Endothelial cell (in vitro differentiated cells): ENCODE data around the gene UBA1. TPM values are rescaled to one million over a fixed set of nuclear protein-coding genes. Genes with fewer than 3 reads are reported as not detected.
"Not testable (repeated sequence)": the region's sequence is repeated elsewhere in the genome, so short reads cannot be mapped to it uniquely, and the experiment has no call there.

Source experiments
- DNase-seq: peaks from one replicate; pipeline ENCODE4 v3.0.0; 2021; ENCODE audit warnings: low spot score
- H3K27ac Mint-ChIP-seq: one replicate; pipeline ENCODE4 v1.8.0; 2021; ENCODE audit warnings: mixed read lengths, inconsistent platforms; ENCODE audit not compliant: unreplicated experiment
- H3K27me3 Mint-ChIP-seq: one replicate; pipeline ENCODE4 v1.8.0; 2021; ENCODE audit warnings: mild to moderate bottlenecking, moderate library complexity, mixed read lengths, inconsistent platforms; ENCODE audit not compliant: unreplicated experiment
- H3K36me3 Mint-ChIP-seq: one replicate; pipeline ENCODE4 v1.8.0; 2021; ENCODE audit warnings: mild to moderate bottlenecking, low read depth, mixed read lengths, inconsistent platforms; ENCODE audit not compliant: unreplicated experiment
- H3K4me1 Mint-ChIP-seq: one replicate; pipeline ENCODE4 v1.8.0; 2021; ENCODE audit warnings: mild to moderate bottlenecking, mixed read lengths, inconsistent platforms; ENCODE audit not compliant: unreplicated experiment
- H3K4me3 Mint-ChIP-seq: one replicate; pipeline ENCODE4 v1.8.0; 2021; ENCODE audit warnings: mild to moderate bottlenecking, mixed read lengths, inconsistent platforms; ENCODE audit not compliant: unreplicated experiment
- H3K9me3 Mint-ChIP-seq: one replicate; pipeline ENCODE4 v1.8.0; 2021; ENCODE audit warnings: mixed read lengths, inconsistent platforms; ENCODE audit not compliant: unreplicated experiment
- CTCF ChIP-seq: fragments of 200-600 bp; sonication (generic); IDR thresholded peaks from one replicate; pipeline ENCODE4 v1.5.0; 2021; ENCODE audit warnings: antibody characterized with exemption; ENCODE audit not compliant: unreplicated experiment
- total RNA-seq: library from RNA; stranded (reverse); fragmentation: NEBNext Ultra II Directional; extraction: Animal tissue kit (Norgen Biotek cat#: 25700); gene quantifications from one replicate; pipeline ENCODE4 v1.2.1, GENCODE V29; 2021; ENCODE audit not compliant: unreplicated experiment

The UBA1 gene
- total RNA-seq, 1 donor from 2014 or later = 246 TPM

- Mint-ChIP-seq H3K27ac (no peak overlapping the region), H3K27me3 (no peaks in the 10 kb centered on the region), H3K4me1 (no peaks in the 10 kb centered on the region), H3K9me3 (no peaks in the 10 kb centered on the region), H3K4me3 (no peak overlapping the region), H3K36me3 (peaks cover 29% of the 10 kb centered on the region)
- no peak for DNase-seq
- no peak for TF ChIP-seq CTCF
These were observed 51.5 kb downstream of the UBA1 start for GRCh38 chrX:47245156-47245555.

GRCh38 chrX:47247206-47247998, 53.8 kb downstream of the UBA1 start:
- no peaks in the 10 kb centered on the region for H3K9me3 Mint-ChIP-seq
- no peak for DNase-seq
- no peaks in the 10 kb centered on the region for H3K4me1 Mint-ChIP-seq
- TF ChIP-seq CTCF = no peak
- H3K27me3 Mint-ChIP-seq = no peaks in the 10 kb centered on the region
- peaks cover 23% of the 10 kb centered on the region for H3K36me3 Mint-ChIP-seq
- H3K4me3 Mint-ChIP-seq = no peak overlapping the region
- H3K27ac Mint-ChIP-seq = no peak overlapping the region

GRCh38 chrX:47247999-47248320, 54.3 kb downstream of the UBA1 start:
- Mint-ChIP-seq H3K36me3 (peaks cover 23% of the 10 kb centered on the region), H3K27ac (no peak overlapping the region), H3K4me3 (no peak overlapping the region), H3K9me3 (no peaks in the 10 kb centered on the region), H3K27me3 (no peaks in the 10 kb centered on the region), H3K4me1 (no peaks in the 10 kb centered on the region)
- DNase-seq = no peak
- TF ChIP-seq CTCF = no peak

- no peak for TF ChIP-seq CTCF
- DNase-seq = no peak
- Mint-ChIP-seq H3K4me1 (no peaks in the 10 kb centered on the region), H3K9me3 (no peaks in the 10 kb centered on the region), H3K27ac (no peak overlapping the region), H3K36me3 (peaks cover 22% of the 10 kb centered on the region), H3K4me3 (no peak overlapping the region), H3K27me3 (no peaks in the 10 kb centered on the region)
These were observed 54.9 kb downstream of the UBA1 start for GRCh38 chrX:47248576-47248975.

GRCh38 chrX:47250017-47250347, 56.4 kb downstream of the UBA1 start:
- TF ChIP-seq CTCF = no peak
- Mint-ChIP-seq H3K36me3 (peaks cover 15% of the 10 kb centered on the region), H3K9me3 (no peaks in the 10 kb centered on the region), H3K27me3 (no peaks in the 10 kb centered on the region), H3K27ac (no peak overlapping the region), H3K4me1 (no peaks in the 10 kb centered on the region), H3K4me3 (no peak overlapping the region)
- no peak for DNase-seq

GRCh38 chrX:47257620-47258019, 64.0 kb downstream of the UBA1 start:
- H3K27ac Mint-ChIP-seq, H3K36me3 Mint-ChIP-seq, H3K9me3 Mint-ChIP-seq, H3K4me1 Mint-ChIP-seq, H3K27me3 Mint-ChIP-seq, H3K4me3 Mint-ChIP-seq, DNase-seq: not testable (repeated sequence)
